ENCODE data around the gene TMEM38B.
"Not testable (repeated sequence)": the region's sequence is repeated elsewhere in the genome, so short reads cannot be mapped to it uniquely, and the experiment has no call there.

GRCh38 chr9:105728230-105728629, 33.9 kb downstream of the TMEM38B start:
- not testable (repeated sequence) for TF ChIP-seq CTCF, POLR2A (IDR thresholded peaks at IDR 0.05)

Measured in gastroesophageal sphincter (tissue), 3 donors.